ENCODE measurements around the gene POC1A. TPM values are rescaled to one million over a fixed set of nuclear protein-coding genes. Genes with fewer than 3 reads are reported as not detected.

The POC1A gene
- total RNA-seq, 1 experiment from 2014 or later = 35.0 TPM

DNA sequence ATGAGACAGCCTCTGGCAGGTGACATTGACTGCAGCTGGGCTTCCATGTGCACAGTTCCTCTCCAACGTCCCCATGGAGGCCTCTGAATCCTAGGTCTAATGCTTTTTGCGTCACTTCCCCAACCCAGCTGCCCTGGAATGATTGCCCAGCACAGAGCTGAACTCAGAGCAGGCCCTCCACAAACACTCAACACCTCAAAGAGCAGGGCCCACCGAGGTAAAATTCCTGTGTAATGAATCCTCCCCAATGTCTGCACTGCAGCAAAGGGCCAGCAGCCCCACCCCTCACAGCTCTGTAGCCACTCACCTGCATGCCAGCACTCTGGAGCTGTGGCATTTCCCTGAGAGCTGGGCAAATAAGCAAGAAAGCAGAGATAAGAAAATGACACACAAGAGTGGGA, 55.2 kb downstream of the POC1A start:
- Histone ChIP-seq H3K27ac (no peak overlapping the region), H4K20me1 (ENCODE audit: insufficient read depth) (no peaks in the 10 kb centered on the region), H3K27me3 (ENCODE audit: insufficient read depth, low read depth) (no peaks in the 10 kb centered on the region), H3K4me1 (replicated peaks; ENCODE audit: insufficient read depth) (peaks cover 5% of the 10 kb centered on the region; the same call in 1 of the 2 replicates), H3K36me3 (ENCODE audit: low read depth) (peaks cover 8% of the 10 kb centered on the region), H3K9me2 (ENCODE audit: insufficient read depth) (no peaks in the 10 kb centered on the region), H3K4me3 (no peak overlapping the region), H3K9me3 (ENCODE audit: insufficient read depth, low read depth) (no peaks in the 10 kb centered on the region), H3K4me2 (no peak overlapping the region), H3K79me2 (ENCODE audit: low read depth) (no peaks in the 10 kb centered on the region), H3F3A (ENCODE audit: insufficient read depth, low read depth) (no peaks in the 10 kb centered on the region), H2AFZ (no peak overlapping the region)
- peak; percentile 76 to 82 for DNase-seq
- BruUV-seq (replicated peaks) = no TSS peak
- CTCF ChIA-PET = no interaction called here
- intact Hi-C loops (cut with micrococcal nuclease; ENCODE audit: unreplicated experiment) = loop anchor here (1.0 kb wide), 2 partner anchors 9 to 42 kb away; no protein-coding TSS in a partner anchor
- TF ChIP-seq, protein P1, sequence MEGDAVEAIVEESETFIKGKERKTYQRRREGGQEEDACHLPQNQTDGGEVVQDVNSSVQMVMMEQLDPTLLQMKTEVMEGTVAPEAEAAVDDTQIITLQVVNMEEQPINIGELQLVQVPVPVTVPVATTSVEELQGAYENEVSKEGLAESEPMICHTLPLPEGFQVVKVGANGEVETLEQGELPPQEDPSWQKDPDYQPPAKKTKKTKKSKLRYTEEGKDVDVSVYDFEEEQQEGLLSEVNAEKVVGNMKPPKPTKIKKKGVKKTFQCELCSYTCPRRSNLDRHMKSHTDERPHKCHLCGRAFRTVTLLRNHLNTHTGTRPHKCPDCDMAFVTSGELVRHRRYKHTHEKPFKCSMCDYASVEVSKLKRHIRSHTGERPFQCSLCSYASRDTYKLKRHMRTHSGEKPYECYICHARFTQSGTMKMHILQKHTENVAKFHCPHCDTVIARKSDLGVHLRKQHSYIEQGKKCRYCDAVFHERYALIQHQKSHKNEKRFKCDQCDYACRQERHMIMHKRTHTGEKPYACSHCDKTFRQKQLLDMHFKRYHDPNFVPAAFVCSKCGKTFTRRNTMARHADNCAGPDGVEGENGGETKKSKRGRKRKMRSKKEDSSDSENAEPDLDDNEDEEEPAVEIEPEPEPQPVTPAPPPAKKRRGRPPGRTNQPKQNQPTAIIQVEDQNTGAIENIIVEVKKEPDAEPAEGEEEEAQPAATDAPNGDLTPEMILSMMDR (conservative IDR thresholded peaks at IDR 0.05) = no peak
- no peak for TF ChIP-seq EZH2 (IDR thresholded peaks at IDR 0.05; ENCODE audit: low read depth)
- POLR2A ChIA-PET (ENCODE audit: unreplicated experiment) = interaction anchor here (0.6 to 0.7 kb wide), 3 partner anchors 103 to 1730 kb away, joined by 3 to 5 read pairs (median 3); no protein-coding TSS in a partner anchor

DNA sequence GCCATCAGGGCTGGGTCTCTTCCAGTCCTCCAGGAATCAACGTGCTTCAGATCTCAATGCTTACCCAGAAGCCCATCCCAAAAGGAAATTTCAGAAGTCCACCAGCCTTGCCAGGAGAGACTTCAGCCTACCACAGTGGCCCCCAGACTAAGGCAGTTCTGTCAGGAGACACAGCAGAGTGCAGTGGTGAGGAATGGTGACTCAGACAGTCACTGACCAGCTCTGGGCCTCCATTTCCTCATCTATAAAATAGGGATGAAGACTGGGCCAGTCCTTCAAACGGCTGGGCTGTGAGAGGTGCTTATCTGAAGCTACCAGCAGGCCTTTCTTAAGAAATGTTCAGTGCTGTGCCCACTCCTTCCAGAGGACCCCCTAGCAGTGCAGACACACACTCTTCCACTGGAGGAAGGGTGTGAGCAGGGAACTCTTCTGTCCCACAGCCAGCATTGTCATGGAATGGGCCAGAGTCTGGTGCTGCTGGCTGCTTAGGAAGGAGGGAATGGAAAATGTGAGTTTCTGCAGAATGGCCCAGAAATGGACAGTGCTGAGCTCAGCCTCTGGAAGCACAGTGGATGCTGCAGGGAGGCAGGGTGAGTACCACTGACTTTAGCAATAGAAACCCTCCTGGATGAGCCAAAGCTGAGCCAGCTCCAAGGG, 56.2 kb downstream of the POC1A start:
- H3K4me2 ChIP-seq = no peak overlapping the region
- H4K20me1 ChIP-seq (ENCODE audit: insufficient read depth) = no peaks in the 10 kb centered on the region
- no peak overlapping the region for H3K4me3 ChIP-seq
- no peaks in the 10 kb centered on the region for H3K79me2 ChIP-seq (ENCODE audit: low read depth)
- H3K27ac ChIP-seq = no peak overlapping the region
- H2AFZ ChIP-seq = no peak overlapping the region
- DNase-seq = no peak
- CTCF ChIA-PET = no interaction called here
- H3K9me2 ChIP-seq (ENCODE audit: insufficient read depth) = no peaks in the 10 kb centered on the region
- H3K9me3 ChIP-seq (ENCODE audit: insufficient read depth, low read depth) = no peaks in the 10 kb centered on the region
- no peaks in the 10 kb centered on the region for H3F3A ChIP-seq (ENCODE audit: insufficient read depth, low read depth)
- H3K4me1 ChIP-seq (replicated peaks; ENCODE audit: insufficient read depth) = peaks cover 5% of the 10 kb centered on the region; the same call in 1 of the 2 replicates
- POLR2A ChIA-PET (ENCODE audit: unreplicated experiment) = no interaction called here
- H3K36me3 ChIP-seq (ENCODE audit: low read depth) = peaks cover 8% of the 10 kb centered on the region
- intact Hi-C loops (cut with micrococcal nuclease; ENCODE audit: unreplicated experiment) = no loop called here
- H3K27me3 ChIP-seq (ENCODE audit: insufficient read depth, low read depth) = no peaks in the 10 kb centered on the region
- TF ChIP-seq, protein P1 (conservative IDR thresholded peaks at IDR 0.05) = no peak
- no peak for TF ChIP-seq EZH2 (IDR thresholded peaks at IDR 0.05; ENCODE audit: low read depth)
- BruUV-seq (replicated peaks) = no TSS peak

DNA sequence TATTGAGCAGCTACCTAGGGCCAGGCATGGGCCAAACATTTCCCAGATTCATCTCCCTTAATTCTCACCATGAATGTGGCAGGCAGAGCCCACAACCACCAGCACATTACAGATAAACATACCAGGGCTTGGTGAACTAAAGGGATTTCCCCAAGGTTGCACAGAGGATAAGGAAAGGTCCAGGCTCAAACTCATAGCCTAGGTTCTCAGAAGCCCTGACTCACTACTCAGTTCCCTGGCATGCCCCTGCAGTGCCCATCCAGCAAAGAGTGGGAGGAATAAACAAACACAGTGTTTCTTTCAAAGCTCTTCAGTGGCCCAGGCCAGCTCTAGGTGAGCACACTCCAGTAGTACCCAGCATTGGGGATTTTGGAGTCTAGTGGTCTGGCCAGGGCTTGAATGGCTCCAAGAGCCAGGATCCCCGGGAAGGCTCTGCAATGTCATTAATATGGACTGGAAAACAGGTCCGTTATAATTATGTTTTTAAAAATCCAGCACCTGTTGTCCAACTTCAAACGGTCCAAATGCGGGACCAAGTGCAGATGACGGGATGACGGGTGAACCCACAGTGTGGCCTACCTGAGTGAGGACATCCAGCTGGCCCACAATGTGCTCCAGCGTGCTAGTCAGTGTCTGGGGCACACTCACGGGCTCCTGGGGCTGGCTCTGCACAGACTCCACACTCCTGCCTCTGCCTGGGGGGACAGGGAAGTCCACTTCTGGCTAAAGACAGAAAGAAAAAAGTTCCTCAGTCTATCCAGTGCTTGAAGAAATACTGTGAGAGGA, 58.0 kb downstream of the POC1A start:
- no peaks in the 10 kb centered on the region for H3K79me2 ChIP-seq (ENCODE audit: low read depth)
- H3K4me3 ChIP-seq = no peak overlapping the region
- no peaks in the 10 kb centered on the region for H4K20me1 ChIP-seq (ENCODE audit: insufficient read depth)
- no peak overlapping the region for H3K27ac ChIP-seq
- H3K4me2 ChIP-seq = no peak overlapping the region
- H3F3A ChIP-seq (ENCODE audit: insufficient read depth, low read depth) = no peaks in the 10 kb centered on the region
- H3K36me3 ChIP-seq (ENCODE audit: low read depth) = no peaks in the 10 kb centered on the region
- no peak for DNase-seq
- H2AFZ ChIP-seq = no peak overlapping the region
- CTCF ChIA-PET = no interaction called here
- no TSS peak for BruUV-seq (replicated peaks)
- intact Hi-C loops (cut with micrococcal nuclease; ENCODE audit: unreplicated experiment) = no loop called here
- H3K9me2 ChIP-seq (ENCODE audit: insufficient read depth) = no peaks in the 10 kb centered on the region
- TF ChIP-seq, protein P1 (conservative IDR thresholded peaks at IDR 0.05) = no peak
- peaks cover 5% of the 10 kb centered on the region; the same call in 1 of the 2 replicates for H3K4me1 ChIP-seq (replicated peaks; ENCODE audit: insufficient read depth)
- no peaks in the 10 kb centered on the region for H3K9me3 ChIP-seq (ENCODE audit: insufficient read depth, low read depth)
- H3K27me3 ChIP-seq (ENCODE audit: insufficient read depth, low read depth) = no peaks in the 10 kb centered on the region
- POLR2A ChIA-PET (ENCODE audit: unreplicated experiment) = no interaction called here

All from PC-9 (cell line).